GM19328 (cell line): ENCODE measurements around the gene AGO1.
"Not testable (repeated sequence)": the region's sequence is repeated elsewhere in the genome, so short reads cannot be mapped to it uniquely, and the experiment has no call there.

Experiments
- ATAC-seq: cut with Tn5 transposase; IDR thresholded peaks from one replicate; pipeline ENCODE4 v1.9.1; 2021; ENCODE audit warnings: mild to moderate bottlenecking, moderate library complexity; ENCODE audit not compliant: unreplicated experiment

Gene AGO1

DNA sequence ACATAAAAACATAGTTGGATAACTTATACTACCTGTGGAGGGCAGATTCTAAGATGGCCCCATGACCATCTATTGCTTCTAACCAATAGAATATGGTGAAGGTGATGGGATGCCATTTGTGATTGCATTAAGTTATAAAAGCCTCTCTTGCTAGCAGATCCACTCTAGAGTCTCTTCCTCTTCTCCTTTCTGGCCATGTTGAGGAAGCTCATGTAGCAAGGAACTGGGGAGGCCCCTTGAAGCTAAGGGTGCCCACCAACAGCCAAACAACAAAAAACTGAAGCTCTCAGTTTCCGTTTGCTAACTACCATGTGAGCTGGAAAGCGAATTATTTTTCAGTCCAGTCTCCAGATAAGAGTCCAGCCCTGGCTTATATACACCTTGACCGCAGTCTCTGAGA lies 16.0 kb upstream of the AGO1 start:
- ATAC-seq, result no peak

DNA sequence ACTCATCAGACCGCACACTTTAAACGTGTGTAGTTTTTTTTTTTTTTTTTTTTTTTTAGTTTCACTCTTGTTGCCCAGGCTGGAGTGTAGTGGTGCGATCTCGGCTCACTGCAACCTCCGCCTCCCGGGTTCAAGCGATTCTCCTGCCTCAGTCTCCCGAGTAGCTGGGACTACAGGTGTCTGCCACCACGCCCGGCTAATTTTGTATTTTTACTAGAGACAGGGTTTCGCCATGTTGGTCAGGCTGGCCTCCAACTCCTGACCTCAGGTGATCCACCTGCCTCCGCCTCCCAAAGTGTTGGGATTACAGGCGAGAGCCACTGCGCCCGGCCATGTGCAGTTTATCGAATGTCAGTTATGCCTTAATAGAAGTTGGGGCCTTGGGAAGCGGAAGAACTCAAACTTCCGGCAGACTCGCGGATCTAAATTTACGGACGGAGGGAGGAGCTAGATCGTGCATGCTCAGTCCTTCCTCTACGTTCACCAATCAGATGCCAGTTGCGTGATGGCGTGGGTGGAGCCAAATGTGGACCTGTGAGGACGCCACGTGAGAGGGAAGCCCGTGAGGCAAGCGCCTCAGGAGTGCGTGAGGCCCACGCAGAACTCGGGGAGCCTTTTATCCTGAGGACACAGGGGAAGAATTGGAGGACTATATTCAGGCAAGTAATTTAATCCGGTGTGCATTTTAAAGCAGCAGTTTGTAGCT lies 13.6 kb upstream of the AGO1 start:
- ATAC-seq, result not testable (repeated sequence)

DNA sequence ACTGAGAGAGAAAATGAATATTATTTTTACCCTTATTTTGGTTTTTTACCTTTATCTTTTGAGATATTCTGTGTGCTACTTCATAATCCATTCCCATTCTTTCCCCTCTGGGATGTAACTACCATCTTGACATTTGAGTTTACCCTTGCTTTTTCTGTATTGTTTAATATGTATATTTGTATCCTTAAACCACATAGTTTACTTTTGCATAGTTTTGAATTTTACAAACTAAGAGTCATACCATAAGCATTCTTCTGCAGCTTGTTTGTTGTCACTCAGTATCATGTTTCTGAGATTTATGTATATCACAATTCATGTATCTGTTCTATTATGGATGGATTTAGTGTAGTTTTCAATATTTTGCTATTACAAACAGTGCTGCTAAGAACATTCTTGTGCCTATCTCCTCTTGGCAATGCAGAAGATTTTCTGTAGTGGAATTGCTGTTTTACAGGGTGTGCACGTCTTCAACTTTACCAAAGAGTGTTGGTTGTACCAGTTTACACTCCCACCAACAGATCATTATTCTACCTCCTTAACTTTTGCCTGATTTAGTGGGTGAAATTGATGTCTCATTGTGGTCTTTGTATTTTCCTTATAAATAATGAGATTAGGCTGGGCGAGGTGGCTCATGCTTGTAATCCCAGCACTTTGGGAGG lies 12.2 kb upstream of the AGO1 start:
- ATAC-seq, result no peak

DNA sequence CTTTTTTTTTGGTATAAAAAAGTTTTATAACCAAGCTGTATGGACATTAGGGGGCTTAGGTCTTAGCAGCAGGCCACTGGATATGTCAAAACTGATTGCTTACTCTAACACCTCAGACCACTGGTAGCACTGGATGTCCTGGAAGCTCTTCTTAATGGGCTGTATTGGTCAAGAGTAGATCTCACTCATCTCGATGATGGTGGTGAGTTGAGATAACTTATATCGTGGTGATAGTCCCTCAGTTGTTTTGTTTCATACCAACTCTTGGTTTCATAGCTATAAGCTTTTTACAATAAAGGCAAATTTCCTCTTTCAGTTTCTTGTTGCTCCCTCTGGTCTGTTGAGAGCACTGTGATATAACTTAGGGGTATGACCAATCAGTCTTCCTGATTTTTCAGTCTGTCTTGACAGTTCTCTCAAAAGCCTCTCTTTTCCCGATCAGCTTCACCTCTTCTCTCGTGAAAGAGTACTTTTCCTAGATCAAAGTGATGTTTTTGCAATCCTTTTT lies 9.7 kb upstream of the AGO1 start:
- ATAC-seq, result no peak

DNA sequence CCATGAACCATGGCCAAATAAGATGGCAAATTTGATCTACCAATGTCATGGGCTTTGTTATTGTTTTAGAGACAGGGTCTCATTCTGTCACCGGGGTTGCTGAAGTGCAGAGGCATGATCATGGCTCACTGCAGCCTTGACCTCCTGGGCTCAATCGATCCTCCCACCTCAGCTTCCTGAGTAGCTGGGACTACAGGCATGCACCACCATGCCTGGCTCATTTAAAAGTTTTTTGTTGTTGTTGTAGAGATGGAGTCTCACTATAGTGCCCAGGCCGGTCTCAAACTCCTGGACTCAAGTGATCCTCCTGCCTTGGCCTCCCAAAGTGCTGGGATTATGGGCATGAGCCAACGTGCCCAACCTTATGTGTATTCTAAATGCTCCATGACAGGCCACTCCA lies 8.9 kb upstream of the AGO1 start:
- not testable (repeated sequence) for ATAC-seq

DNA sequence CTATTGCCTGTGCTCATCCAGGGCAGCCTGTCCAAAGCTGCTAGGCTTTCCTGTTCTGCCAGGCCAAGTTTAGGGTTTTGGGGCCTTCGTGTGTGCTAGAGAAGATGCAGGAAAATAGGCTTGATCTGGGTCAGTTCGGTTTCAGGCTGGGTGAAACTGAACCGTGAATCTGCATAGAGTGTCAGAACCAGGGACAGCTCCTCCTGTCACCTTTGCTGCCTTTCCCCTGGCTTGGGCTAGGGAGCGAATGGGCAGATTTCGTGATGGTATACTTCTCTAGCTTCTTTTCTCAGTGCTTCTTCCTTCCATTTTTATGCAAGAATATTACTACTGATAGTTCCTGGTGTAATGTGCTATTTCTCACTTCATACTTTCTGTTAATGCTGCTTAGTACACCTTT lies 6.0 kb upstream of the AGO1 start:
- ATAC-seq, result no peak

DNA sequence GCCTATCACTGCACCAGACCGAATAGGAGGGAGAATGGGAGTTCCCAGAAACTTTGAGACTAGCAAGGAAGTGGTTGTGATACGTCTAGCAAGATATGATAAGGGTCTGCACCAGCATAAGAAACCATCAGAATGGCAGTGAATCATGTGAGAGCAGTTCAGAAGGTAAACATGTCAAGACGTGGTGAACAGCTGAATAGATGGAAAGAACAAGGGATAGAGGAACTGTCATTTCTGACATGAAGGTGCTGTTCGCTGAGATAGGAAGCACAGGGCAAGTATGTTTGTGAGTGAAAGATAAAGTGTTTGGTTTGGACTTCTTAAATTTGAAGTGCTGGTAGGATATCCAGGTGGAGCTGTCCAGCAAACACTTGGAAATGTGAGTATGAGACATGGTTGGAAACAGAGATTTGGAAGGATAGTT lies 1.1 kb upstream of the AGO1 start:
- no peak for ATAC-seq

DNA sequence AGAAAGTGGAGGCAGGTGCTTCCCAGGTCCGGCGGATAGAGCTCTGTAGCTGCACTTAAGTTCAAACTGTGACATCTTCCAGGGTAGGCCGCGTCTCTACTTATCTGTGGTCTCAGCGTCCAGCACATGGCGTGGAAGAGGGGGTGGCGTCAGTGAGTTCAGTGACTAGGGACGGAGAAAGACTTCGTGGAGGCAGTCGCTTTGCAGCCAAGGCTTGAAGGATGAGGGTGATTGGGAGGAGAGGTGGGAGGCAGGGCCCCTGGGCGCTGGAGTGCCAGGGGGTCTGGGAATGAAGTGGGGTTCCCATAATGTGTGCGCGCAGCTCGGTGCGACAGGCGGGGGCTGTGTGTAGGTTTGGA lies 444 bp upstream of the AGO1 start:
- ATAC-seq, result no peak

DNA sequence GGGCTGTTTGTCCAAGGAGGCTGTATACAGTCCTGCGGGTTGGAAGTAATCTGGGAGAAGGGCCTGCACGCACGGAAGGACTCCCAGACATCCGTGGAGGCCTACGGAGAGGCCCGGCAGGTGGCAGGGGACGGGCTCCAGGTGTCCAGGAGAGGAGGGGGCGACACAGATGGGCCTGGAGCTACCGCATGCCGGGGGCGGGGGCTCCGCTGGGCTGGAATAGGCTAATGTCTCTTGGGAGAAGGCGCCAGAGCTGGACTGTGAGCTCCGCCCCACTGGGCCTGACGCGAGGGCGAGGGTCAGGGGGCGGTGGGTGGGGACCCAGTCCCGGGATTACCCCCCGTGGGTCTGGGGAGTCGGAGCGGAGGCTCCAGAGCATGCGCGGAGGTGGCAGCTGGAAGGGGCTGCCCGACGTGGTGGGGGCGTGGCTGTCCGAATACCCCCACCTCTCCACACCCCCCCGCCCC lies 659 bp downstream of the AGO1 start:
- peak; percentile 3 for ATAC-seq

DNA sequence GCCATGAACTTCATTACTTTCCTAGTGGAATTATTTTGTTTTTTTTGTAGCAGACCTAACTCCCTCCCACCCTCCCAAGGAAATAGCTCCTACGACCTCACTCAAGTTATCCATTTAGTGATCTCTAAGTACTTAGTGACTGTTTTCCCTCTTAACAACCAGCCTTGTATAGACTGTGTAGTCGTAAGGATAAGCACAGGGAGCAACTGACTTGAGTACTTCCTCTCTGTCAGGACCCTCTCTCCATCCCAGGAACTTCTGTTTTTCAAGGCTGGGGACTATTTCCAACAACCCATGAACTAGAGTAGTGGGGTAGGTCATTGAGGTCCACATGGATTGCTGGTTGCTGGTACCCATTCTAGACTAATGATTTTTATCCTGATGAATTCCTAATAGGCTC lies 1.9 kb downstream of the AGO1 start:
- no peak for ATAC-seq

DNA sequence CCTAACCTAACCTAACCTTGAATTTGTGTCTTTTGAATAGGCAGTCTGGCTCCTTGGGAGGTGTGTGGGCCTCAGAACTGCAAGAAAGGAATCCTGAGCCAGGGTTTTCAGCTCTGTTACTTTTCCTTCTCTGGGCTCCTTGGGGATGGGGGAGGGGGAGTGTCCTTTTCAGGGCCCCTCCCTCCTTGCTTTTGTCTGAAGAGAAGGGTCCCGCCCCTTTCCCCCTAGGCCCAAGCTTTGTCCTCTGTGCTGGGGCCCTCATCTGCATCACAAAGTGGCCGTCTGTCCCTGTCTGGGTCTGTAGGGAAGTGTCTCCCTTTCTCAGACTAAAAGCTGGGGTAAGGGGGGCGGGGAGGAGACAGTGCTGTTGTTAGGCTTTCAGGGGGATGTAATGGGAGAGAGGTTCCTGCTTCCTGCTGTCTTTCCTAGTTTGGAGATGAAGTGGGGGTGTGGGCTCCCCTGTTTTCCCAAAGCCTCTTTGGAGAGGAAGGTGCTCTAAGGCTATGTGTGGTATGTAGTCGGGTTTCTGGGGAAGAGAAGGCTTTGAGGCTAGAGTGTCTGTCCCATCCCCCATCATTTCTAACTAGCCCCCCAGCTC lies 3.1 kb downstream of the AGO1 start:
- no peak for ATAC-seq

DNA sequence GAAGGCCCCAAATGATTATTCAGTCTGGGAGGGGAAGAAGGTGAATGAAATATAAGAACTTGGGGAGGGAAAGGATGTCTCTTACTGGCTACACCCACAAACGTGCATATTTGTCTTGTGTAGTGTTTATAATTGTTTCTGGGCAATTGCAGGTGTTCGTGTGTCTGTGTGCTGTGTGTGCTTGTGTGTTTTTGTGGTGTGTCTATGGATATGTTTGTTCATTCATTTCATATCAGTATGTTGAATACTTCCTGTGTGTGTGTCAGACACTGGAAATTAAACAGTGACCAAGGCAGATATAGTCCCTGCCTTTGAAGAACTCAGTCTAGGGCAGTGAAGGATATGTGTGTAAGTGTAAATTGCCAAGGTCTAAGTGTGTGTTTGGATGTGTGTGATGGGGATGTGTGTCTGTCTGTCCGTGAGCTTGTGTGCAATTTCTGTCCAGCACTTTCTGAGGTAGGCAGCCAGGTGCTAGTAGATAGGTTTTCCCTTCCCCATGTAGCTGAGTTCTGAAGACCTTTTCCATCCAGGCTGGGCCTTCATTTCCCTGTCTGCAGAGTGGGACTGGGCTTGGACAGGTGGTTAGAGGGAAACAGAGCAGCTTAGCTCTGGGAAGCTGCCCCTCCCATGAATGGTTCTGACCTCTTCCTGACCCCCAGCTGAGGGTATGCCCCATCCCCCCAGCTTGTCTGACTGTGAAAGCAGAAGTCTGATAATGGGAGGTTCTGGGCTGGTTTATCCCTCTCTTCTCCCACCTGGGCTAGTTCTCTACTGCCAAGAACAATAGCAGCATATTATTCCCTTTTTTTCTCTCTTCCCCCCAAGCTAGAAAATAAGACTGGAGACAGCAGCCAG lies 3.8 kb downstream of the AGO1 start:
- ATAC-seq, result no peak

DNA sequence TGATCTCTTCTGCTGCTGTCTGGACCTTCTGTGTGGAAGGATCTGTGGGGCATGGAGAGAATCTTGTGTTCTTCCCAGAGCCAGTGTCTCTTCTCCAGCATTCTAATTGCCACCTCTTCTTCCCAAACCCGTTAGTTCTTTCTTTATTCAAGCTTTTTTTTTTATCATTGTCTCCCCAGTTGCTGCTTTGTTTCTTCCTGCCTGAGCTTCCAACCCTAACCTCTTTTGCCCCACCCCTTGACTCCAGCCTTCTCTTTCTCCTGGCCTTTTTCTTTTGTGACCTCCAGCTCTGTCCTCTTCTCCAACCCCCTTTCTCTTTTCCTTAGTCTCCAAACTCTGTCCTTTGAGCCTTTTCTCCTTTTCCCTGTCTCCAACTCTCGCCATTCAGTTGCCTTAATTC lies 4.5 kb downstream of the AGO1 start:
- no peak for ATAC-seq

DNA sequence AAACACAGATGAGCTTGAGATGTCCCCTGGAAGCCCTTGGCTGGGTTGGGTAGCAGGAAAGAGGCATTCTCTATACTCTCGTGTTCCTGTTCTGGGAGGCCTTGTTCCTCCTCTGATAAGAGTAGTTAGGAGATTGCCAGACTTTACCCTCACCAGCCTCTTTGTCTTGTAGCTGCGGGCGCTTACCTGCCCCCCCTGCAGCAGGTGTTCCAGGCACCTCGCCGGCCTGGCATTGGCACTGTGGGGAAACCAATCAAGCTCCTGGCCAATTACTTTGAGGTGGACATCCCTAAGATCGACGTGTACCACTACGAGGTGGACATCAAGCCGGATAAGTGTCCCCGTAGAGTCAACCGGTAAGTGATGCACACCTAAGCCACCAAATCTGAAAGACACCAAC lies 5.2 kb downstream of the AGO1 start:
- ATAC-seq, result no peak

DNA sequence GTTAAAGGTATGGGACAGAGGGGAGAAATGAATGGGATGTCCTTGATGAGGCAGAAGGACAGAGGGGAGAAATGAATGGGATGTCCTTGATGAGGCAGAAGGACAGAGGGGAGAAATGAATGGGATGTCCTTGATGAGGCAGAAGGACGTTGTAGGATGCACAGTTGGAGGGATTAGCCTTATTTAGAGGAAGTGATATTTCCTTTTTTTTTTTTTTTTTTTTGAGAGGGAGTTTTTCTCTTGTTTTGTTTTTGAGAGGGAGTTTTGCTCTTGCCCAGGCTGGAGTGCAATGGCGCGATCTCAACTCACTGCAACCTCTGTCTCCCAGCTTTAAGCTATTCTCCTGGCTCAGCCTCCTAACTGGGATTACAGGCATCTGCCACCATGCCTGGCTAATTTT lies 6.0 kb downstream of the AGO1 start:
- ATAC-seq, result not testable (repeated sequence)

DNA sequence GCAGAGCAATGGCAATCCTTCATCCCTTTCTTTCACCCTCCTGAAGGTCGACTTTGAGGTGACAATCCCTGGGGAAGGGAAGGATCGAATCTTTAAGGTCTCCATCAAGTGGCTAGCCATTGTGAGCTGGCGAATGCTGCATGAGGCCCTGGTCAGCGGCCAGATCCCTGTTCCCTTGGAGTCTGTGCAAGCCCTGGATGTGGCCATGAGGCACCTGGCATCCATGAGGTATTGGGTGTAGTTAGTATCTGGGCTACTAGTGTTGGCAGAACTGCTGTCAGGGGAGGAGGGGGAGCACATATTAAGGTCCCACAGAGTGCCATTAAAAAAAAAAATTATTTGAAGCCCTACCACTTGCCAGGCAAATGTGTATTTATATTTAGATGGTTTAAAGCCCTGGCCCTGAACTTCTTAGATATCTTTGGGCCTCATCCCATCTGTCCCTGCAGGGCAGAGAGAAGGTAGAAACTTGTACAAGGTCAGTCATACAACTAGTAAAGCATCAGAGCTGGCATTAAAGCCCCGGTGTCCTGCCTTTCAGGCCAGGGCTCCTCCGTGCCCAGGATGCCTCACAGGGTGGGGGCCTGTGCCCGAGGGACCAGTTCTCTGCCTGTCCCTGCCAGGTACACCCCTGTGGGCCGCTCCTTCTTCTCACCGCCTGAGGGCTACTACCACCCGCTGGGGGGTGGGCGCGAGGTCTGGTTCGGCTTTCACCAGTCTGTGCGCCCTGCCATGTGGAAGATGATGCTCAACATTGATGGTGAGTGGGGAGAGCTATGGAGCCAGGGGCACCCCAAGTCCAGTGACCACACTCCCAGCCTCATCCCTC lies 10.3 kb downstream of the AGO1 start:
- ATAC-seq, result no peak

DNA sequence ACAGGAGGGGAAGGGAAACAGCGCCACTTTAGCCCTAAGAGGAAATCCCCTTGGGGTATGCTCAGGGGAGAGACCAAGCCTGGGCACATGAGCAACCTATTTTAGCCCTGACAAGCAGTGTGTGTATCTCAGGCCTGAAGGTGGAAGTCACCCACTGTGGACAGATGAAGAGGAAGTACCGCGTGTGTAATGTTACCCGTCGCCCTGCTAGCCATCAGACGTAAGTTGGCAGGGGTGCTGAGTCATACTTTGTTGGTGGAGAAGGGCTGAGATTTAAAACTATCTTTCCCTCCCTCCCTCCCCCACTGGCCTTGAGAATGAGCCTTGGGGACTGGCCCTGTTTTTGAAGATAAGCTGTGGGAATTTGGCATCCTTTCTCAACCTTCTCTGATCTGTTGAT lies 11.2 kb downstream of the AGO1 start:
- ATAC-seq, result no peak

DNA sequence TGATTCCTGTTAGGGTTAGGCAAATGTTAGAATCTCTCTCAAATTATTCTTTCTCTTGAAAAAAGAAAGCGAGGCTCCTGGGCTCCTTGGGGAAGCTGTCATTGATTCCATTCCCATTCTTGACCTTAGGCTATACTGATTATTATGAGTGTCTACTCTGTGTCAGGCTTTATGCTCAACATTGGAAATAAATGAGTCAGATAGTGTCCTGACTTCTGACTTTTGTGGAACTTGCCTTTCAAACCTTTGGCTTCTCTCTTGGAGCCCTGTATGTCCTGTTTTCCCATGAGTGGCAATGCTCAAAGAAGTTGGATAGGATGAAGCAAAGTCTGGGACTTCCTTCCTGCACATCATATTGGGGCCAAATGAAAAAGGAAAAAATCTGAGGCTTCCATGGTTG lies 11.6 kb downstream of the AGO1 start:
- ATAC-seq, result no peak

DNA sequence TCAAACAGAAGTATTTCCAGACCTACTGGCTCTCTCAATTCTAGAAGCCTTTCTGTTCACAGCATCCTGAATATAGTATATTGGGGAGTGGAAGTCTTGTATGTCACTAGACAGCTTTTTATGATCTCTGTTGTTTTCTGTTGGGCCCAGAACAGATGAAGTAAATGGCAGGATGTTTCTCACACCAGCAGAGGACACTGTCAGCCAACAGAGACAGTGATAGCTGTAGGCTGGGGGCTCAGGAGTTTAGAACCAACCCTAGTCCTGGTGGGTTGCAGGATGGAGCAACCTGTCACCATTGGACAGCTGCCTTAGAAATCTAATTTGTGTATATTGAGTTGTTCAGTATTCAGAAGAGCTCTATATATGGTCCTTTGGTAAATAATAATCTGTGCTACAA lies 16.9 kb downstream of the AGO1 start:
- no peak for ATAC-seq

DNA sequence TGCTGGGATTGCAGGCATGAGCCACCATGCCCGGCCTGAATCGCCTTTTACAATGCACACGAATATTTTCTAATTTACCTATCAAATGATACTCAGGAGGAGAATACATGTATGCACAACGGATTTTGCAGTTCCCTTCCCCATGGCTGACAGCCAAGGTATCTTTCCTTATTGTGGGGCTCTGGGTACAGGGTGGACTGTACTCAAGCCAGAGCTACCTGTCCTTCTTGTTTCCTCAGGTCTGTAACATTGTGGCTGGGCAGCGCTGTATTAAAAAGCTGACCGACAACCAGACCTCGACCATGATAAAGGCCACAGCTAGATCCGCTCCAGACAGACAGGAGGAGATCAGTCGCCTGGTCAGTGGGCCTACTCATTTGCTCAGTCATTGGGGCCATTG lies 18.2 kb downstream of the AGO1 start:
- ATAC-seq, result no peak
